SK-N-SH treated with all-trans-retinoic acid at 6 μM for 48 hours (cell line): Measurements from ENCODE around the gene HS6ST2.

ENCODE experiments used
- ARNTL ChIP-seq: fragments of 450-650 bp; formaldehyde crosslinking; IDR thresholded peaks from 2 replicates; pipeline ENCODE4 v1.5.0; 2020; ENCODE audit warnings: low read depth, mild to moderate bottlenecking, moderate library complexity, borderline replicate concordance
- CSDC2 ChIP-seq: fragments of 250-450 bp; sonication (Bioruptor Pico); IDR thresholded peaks from 2 replicates; pipeline ENCODE4 v1.5.0; 2020; ENCODE audit warnings: mild to moderate bottlenecking, moderate library complexity
- ESRRG ChIP-seq: fragments of 250-450 bp; sonication (Bioruptor Pico); IDR thresholded peaks from 2 replicates; pipeline ENCODE4 v1.6.1; 2021; ENCODE audit warnings: mild to moderate bottlenecking
- GLIS3 ChIP-seq: fragments of 250-450 bp; sonication (Bioruptor Pico); IDR thresholded peaks from 2 replicates; pipeline ENCODE4 v1.5.0; 2020; ENCODE audit warnings: mild to moderate bottlenecking, moderate library complexity
- ISL1 ChIP-seq: fragments of 250-450 bp; sonication (Bioruptor Pico); IDR thresholded peaks from 2 replicates; pipeline ENCODE4 v2.1.2; 2022; ENCODE audit warnings: mild to moderate bottlenecking, moderate library complexity
- OSR1 ChIP-seq: fragments of 250-450 bp; sonication (Bioruptor Pico); IDR thresholded peaks from 2 replicates; pipeline ENCODE4 v1.8.0; 2022; ENCODE audit warnings: moderate library complexity, mild to moderate bottlenecking, inconsistent platforms
- TCF4 ChIP-seq: fragments of 250-450 bp; sonication (Bioruptor Pico); IDR thresholded peaks from 2 replicates; pipeline ENCODE4 v1.8.0; 2021; ENCODE audit warnings: mild to moderate bottlenecking, moderate library complexity, borderline replicate concordance
- TOX ChIP-seq: fragments of 250-450 bp; sonication (Bioruptor Pico); IDR thresholded peaks from 2 replicates; pipeline ENCODE4 v1.8.0; 2021; ENCODE audit warnings: mild to moderate bottlenecking, moderate library complexity, borderline replicate concordance
- ZFP3 ChIP-seq: fragments of 250-450 bp; sonication (Bioruptor Pico); IDR thresholded peaks from 2 replicates; pipeline ENCODE4 v1.5.0; 2020; ENCODE audit warnings: mild to moderate bottlenecking, moderate library complexity
- ZNF70 ChIP-seq: fragments of 450-650 bp; formaldehyde crosslinking; IDR thresholded peaks from 2 replicates; pipeline ENCODE4 v1.5.0; 2020; ENCODE audit warnings: mild to moderate bottlenecking, moderate library complexity
- ZNF8 ChIP-seq: fragments of 450-650 bp; formaldehyde crosslinking; IDR thresholded peaks from 2 replicates; pipeline ENCODE4 v1.5.0; 2020; ENCODE audit warnings: mild to moderate bottlenecking, moderate library complexity
- TF ChIP-seq, protein P1 (sequence below): fragments of 250-450 bp; sonication (Bioruptor Pico); IDR thresholded peaks from 2 replicates; pipeline ENCODE4 v1.8.0; 2020; ENCODE audit warnings: mild to moderate bottlenecking, moderate library complexity, borderline replicate concordance
- TF ChIP-seq, protein P2 (sequence below): fragments of 250-450 bp; sonication (Bioruptor Pico); IDR thresholded peaks from 2 replicates; pipeline ENCODE4 v1.5.1; 2020; ENCODE audit warnings: low read depth, mild to moderate bottlenecking, moderate library complexity
- TF ChIP-seq, protein P3 (sequence below): fragments of 250-450 bp; sonication (Bioruptor Pico); IDR thresholded peaks from 2 replicates; pipeline ENCODE4 v1.5.0; 2020; ENCODE audit warnings: mild to moderate bottlenecking, moderate library complexity

DNA sequence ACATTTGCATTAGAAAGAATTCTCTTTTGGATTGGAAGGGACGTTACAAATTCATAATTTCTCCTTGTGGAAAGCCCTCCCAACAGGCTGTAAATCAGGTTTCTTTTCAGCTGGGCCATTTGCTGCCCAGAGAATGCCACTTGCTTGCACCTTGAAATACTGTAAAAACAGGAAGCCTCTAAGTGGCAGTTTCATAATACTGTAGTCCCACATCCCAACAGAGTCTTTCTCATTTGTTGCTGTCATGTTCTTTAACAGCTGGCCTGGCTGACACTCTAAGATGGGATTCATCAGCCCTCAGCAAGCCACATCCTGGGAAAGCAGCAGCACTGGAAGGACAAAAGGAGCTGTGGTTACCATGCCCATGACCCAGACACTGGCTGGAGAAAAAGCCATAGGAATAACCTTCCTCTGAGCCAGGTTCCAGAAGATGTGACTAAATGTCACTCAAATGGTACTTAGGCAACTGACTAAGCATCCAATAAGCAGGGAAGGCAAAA is 247.7 kb downstream of the HS6ST2 start:
- TF ChIP-seq ISL1 (CRISPR knock-in tag), result no peak
- TF ChIP-seq ARNTL (CRISPR knock-in tag), result no peak
- no peak for TF ChIP-seq TOX (CRISPR knock-in tag)
- no peak for TF ChIP-seq ESRRG (CRISPR knock-in tag)
- no peak for TF ChIP-seq GLIS3
- TF ChIP-seq, protein P1, sequence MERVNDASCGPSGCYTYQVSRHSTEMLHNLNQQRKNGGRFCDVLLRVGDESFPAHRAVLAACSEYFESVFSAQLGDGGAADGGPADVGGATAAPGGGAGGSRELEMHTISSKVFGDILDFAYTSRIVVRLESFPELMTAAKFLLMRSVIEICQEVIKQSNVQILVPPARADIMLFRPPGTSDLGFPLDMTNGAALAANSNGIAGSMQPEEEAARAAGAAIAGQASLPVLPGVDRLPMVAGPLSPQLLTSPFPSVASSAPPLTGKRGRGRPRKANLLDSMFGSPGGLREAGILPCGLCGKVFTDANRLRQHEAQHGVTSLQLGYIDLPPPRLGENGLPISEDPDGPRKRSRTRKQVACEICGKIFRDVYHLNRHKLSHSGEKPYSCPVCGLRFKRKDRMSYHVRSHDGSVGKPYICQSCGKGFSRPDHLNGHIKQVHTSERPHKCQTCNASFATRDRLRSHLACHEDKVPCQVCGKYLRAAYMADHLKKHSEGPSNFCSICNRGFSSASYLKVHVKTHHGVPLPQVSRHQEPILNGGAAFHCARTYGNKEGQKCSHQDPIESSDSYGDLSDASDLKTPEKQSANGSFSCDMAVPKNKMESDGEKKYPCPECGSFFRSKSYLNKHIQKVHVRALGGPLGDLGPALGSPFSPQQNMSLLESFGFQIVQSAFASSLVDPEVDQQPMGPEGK (CRISPR knock-in tag), result no peak
- no peak for TF ChIP-seq ZNF70 (CRISPR knock-in tag)
- TF ChIP-seq ZNF8 (CRISPR knock-in tag), result no peak
- TF ChIP-seq, protein P2, sequence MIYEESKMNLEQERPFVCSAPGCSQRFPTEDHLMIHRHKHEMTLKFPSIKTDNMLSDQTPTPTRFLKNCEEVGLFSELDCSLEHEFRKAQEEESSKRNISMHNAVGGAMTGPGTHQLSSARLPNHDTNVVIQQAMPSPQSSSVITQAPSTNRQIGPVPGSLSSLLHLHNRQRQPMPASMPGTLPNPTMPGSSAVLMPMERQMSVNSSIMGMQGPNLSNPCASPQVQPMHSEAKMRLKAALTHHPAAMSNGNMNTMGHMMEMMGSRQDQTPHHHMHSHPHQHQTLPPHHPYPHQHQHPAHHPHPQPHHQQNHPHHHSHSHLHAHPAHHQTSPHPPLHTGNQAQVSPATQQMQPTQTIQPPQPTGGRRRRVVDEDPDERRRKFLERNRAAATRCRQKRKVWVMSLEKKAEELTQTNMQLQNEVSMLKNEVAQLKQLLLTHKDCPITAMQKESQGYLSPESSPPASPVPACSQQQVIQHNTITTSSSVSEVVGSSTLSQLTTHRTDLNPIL (CRISPR knock-in tag), result no peak
- no peak for TF ChIP-seq CSDC2 (CRISPR knock-in tag)
- TF ChIP-seq OSR1 (CRISPR knock-in tag), result no peak
- TF ChIP-seq, protein P3, sequence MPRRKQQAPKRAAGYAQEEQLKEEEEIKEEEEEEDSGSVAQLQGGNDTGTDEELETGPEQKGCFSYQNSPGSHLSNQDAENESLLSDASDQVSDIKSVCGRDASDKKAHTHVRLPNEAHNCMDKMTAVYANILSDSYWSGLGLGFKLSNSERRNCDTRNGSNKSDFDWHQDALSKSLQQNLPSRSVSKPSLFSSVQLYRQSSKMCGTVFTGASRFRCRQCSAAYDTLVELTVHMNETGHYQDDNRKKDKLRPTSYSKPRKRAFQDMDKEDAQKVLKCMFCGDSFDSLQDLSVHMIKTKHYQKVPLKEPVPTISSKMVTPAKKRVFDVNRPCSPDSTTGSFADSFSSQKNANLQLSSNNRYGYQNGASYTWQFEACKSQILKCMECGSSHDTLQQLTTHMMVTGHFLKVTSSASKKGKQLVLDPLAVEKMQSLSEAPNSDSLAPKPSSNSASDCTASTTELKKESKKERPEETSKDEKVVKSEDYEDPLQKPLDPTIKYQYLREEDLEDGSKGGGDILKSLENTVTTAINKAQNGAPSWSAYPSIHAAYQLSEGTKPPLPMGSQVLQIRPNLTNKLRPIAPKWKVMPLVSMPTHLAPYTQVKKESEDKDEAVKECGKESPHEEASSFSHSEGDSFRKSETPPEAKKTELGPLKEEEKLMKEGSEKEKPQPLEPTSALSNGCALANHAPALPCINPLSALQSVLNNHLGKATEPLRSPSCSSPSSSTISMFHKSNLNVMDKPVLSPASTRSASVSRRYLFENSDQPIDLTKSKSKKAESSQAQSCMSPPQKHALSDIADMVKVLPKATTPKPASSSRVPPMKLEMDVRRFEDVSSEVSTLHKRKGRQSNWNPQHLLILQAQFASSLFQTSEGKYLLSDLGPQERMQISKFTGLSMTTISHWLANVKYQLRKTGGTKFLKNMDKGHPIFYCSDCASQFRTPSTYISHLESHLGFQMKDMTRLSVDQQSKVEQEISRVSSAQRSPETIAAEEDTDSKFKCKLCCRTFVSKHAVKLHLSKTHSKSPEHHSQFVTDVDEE, result no peak
- no peak for TF ChIP-seq ZFP3 (CRISPR knock-in tag)
- no peak for TF ChIP-seq TCF4 (CRISPR knock-in tag)
